Measurements from ENCODE around the gene KIF16B.

DNA sequence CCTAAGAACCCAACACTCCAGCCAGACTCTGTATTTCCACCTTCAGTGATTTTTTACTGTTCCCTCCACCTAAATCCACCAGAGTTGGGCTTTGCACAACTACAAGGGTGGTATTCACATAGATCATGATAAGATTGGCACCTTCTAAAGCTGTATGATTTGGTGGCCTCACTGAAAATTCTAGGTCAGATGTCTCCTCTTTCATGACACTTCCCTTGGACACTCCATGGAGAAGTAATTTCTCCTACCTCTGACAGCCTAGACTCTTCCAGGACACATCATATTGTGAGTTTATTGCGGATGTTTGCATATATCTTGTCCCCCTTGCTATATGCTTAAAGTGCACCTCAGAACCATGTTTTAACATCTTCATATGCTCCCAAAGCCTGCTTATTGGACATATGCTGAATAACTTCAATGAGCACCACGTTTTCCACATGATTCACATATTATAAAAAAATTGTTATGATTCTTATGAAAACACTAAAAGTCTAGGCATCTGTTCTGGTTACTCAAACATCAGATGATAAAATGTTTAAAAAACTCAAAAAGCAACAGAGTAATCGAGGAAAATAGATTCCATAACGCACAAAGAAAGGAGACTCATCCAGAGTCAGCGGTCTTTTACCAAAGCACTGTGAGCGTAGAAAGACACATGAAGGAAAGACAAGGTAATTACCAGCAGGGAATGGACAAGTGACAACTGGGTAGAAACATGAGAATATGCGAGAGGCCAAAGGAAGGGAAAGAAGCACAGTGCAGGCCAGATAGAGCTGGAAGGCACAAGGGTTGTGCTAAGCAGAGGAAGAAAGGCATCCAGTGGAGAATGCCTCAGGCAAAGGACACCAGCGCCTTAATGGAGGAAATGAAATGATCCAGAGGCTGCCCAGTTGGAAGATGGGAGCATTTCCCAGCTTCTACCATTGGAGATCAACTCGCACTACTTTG, 46.5 kb downstream of the KIF16B start:
- TF ChIP-seq, protein P1, sequence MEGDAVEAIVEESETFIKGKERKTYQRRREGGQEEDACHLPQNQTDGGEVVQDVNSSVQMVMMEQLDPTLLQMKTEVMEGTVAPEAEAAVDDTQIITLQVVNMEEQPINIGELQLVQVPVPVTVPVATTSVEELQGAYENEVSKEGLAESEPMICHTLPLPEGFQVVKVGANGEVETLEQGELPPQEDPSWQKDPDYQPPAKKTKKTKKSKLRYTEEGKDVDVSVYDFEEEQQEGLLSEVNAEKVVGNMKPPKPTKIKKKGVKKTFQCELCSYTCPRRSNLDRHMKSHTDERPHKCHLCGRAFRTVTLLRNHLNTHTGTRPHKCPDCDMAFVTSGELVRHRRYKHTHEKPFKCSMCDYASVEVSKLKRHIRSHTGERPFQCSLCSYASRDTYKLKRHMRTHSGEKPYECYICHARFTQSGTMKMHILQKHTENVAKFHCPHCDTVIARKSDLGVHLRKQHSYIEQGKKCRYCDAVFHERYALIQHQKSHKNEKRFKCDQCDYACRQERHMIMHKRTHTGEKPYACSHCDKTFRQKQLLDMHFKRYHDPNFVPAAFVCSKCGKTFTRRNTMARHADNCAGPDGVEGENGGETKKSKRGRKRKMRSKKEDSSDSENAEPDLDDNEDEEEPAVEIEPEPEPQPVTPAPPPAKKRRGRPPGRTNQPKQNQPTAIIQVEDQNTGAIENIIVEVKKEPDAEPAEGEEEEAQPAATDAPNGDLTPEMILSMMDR (IDR thresholded peaks at IDR 0.05): no peak
- TF ChIP-seq EP300 (IDR thresholded peaks at IDR 0.05): no peak

All from stomach (tissue), 4 donors.